PFSK-1 (cell line): ENCODE data around the gene UMODL1.

Experiments
- POLR2AphosphoS5 ChIP-seq: IDR thresholded peaks from 2 replicates; pipeline ENCODE4 v1.6.1; 2012; ENCODE audit warnings: low read depth, mild to moderate bottlenecking, control low read depth, low read length, moderate library complexity
- TAF1 ChIP-seq: IDR thresholded peaks from 2 replicates; pipeline ENCODE4 v1.6.1; 2012; ENCODE audit warnings: low read length, control low read depth, borderline replicate concordance; ENCODE audit not compliant: insufficient read depth

DNA sequence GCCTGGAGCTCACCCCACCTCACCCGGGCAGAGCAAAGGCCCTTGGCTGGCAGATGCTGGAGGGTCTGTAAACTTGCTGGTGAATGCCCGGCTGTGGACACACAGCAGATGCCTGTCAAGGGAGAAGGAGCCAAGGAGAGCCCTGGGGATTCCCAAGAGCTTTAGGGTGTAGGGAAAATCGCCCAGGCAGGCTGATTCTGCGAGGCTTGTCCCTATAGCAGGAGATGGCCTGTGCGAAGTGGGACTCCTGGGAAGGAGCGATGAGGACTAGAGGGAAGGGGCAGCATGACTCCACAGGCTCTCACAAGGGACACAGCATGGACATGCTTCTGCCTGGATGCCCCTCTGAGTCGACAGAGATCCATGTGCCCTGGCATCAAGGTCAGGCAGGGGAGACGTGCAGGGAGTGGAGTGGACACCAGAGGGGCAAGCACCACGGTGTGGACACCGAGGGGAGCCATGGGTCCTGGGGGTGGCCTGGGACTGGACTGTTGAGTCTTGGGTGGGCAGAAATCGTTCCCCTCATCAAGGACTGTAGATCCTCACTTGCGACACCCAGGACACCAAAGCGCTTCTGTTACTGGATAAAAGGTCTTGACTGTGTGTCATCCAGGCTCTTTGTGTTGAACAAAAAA, 76.4 kb downstream of the UMODL1 start:
- no peak for TF ChIP-seq POLR2AphosphoS5
- TF ChIP-seq TAF1: no peak
